ENCODE measurements around the gene OR2D3. TPM values are rescaled to one million over a fixed set of nuclear protein-coding genes. Genes with fewer than 3 reads are reported as not detected.
"Not testable (repeated sequence)": the region's sequence is repeated elsewhere in the genome, so short reads cannot be mapped to it uniquely, and the experiment has no call there.

Gene OR2D3
- polyA plus RNA-seq, 5 donors, result not detected

DNA sequence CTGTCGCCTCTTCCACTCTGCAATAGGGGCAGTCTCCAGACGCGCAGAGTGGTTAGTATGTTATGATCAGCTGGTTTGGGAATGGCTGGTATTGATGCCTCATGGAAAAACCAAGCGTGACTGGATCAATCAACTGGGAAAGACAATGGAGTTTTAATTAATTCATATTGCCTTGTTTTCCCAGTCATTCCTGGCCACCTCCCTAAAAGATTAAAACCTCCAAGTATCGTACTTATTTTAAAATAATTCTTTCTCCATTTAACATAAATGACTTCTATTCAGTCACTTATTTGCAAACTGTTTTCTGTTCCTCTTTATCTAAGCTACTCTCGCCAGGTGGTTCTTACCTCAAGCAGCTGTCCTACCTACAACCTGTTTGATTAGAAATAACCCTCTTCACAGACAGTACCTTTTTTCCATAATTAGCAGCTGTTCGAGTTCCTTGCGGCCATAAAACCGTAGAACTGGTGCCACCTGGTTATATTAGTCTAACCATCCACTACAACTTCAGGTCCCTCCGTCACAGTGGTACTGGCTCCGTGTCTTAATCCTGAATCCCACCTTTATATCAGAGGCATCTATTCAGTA is 6.3 kb downstream of the OR2D3 start:
- no peak for DNase-seq

DNA sequence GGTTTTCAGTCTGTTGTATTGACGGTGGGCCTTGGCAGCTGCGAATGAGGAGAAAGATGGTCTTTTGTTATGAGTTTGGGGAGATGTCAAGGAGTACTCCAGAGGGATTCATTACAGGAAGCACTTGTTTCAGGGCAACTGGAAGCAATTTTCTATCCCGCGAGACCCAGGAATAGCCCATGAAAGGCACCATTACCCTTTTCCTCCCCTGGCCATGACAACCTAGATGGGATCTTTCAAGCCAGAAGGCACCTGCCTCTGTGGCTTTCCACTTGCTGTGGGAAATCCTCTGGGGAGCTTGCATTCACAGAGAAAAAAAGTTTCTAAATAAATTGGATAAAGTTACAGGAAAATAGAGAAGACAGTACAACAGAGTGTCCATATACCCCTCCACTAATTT is 8.1 kb downstream of the OR2D3 start:
- DNase-seq, result no peak

DNA sequence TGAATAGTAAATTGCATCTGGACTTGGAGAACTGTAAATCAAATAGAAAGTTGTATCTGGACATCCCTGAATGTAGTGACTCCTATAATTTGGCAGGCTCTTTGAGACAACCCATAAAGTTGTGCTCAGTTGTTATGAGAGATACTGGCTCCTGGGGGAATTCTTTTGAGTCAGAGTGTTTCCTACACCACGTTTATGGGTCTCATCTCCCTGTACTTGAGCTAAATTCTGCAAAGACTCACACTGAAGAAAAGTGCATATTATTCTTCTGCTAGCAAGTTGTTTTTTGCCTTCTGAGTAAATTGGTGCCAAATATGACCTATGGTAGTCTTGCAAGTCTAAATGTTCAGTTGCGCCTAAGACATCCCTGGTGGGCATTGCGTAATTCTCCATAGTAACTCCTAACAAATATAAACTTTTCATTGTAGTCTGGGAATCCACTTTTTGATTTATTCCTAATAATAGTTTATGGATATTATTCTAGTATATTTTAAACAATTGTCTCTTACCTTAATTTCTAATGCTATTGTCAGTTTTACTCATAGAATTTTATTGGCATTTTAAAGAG is 10.4 kb downstream of the OR2D3 start:
- DNase-seq, result no peak

DNA sequence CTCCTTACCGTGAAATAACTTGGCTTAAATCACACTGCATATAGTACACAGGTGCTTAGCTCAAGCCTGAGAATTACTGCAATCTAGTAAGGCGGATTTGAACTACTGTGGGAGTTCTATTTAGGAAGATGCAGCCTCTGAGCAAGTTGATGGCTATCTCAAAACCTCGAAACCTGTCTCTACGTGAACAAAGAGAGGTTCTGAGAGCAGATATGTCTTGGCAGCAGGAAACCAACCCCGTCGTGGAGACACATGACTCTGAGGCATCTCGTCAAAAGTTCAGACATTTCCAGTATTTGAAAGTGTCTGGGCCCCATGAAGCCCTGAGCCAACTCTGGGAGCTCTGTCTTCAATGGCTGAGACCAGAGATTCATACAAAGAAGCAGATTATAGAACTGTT is 11.3 kb downstream of the OR2D3 start:
- DNase-seq, result no peak

DNA sequence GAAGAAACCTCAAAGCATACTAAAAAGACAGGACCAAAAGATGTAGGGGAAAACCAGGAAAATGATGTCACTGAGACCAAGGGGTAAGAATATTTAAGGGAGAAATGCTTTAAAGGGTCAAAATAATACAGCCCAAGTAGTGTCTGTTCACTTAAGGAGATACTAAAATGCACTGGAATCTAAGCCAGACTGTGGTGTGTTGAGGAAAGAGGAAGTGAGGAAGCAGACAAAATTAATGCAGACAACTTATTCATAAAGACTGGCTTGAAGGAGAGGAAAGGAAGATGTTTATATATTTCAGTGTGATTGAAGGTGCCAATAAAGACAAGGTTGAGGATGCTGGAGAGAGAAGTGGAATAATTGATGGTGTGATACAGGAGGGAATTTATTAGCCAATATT is 21.2 kb downstream of the OR2D3 start:
- no peak for DNase-seq

DNA sequence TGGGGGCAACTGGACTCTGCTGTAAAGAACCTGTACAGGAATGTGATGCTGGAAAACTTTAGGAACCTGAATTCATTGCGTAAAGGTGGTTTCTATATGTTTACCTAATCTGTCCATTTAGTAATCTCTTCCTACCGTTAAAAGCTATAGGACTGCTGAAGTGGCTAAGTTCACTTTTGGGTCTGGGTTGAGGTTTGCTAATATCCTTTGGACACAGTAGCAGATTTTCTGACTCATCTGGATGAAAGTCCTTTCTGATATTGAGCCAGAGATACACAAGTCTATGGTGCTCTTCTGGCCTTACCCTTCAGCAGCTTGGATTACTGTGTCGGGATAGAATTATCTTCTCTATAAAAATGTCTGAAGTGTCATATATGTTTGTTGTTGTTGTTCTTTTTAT is 22.3 kb downstream of the OR2D3 start:
- DNase-seq, result no peak

DNA sequence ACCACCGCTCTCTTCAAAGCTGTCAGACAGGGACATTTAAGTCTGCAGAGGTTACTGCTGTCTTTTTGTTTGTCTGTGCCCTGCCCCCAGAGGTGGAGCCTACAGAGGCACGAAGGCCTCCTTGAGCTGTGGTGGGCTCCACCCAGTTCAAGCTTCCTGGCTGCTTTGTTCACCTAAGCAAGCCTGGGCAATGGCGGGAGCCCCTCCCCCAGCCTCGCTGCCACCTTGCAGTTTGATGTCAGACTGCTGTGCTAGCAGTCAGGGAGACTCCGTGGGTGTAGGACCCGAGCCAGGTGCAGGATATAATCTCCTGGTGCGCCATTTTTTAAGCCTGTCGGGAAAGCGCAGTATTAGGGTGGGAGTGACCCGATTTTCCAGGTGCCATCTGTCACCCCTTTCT is 33.4 kb downstream of the OR2D3 start:
- DNase-seq, result not testable (repeated sequence)

DNA sequence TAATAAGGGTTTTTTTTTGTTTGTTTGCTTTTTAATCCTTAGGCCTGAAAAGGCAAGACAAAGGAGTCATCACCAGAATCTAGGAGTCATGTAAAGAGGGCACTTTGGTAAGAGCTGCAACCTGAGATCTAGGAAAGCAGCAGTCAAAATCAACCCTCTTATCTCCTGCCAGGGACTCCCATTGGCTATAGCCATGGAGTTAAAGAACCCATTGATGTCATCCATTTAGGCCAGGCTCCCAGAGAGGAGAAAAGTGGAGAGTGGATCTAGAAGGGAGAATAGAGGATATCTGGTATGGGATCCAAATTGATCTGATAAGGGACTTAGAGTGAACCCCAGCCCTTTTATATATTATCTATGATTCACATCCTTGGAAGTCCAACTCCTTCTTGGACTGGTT is 41.3 kb downstream of the OR2D3 start:
- DNase-seq, result no peak

DNA sequence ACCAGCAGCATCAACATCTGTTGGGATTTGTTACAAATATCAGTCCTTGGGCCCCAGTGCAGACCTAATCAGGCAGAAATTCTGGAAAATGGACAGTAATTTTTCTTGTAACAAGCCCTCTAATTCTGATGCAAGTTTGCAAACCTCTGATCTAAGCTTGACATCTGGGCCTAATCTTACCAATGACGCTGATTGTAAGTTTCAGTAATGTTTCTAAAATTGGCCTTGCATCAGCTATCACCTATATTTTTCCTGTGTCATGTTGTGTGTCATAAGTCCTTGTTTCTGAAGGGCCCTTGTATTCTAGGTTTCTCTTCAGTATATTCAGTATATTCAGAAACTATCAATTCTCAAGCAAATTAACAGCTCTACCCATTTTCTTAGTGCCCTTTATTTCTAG is 41.9 kb downstream of the OR2D3 start:
- DNase-seq, result no peak

DNA sequence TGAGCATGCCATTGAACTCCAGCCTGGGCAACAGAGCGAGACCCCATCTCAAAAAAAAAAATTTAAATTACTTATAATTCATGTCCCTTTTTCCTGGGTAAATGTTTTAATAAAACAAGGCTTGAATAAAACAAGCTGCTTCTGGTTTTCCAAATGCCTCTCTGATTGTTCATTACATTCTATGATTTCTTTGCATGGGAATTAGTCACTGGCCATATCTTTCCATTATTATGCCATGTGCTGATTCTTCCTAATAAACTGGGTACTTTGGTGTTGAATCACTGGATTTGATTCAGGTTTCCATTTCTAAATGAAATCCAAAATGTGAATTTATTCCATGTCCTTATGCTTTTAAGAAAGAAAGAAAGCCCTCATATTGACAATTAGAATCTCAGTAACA is 48.0 kb downstream of the OR2D3 start:
- no peak for DNase-seq

DNA sequence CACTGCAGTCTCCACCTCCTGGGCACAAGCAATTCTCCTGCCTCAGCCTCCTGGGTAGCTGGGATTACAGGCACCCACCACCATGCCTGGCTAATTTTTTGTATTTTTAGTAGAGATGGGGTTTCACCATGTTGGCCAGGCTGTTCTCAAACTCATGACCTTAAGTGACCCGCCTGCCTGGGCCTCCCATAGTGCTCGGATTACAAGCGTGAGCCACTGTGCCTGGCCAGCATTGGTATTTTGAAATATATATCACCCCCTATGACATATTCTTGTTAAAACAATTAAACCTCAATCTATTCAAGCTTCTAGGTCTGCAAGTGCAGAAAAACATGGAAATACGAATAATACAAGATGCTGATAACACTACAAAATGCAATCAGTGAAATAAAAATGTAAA is 49.1 kb downstream of the OR2D3 start:
- DNase-seq, result not testable (repeated sequence)

Other genes starting within 250 kb of the OR2D3 start
- gene MRPL17, start 237.7 kb upstream of the OR2D3 start, polyA plus RNA-seq (ENCODE audit: insufficient read depth in 1 of 5, insufficient read length in 5 of 5, low replicate concordance in 1 of 5), result 10 to 100 TPM; 50.8 to 70.8 (median 53.7) TPM
- under 1 TPM in 1 of 5 donors, not detected in 4; 0.09 TPM for gene OR2AG2, start 149.0 kb upstream of the OR2D3 start, polyA plus RNA-seq (ENCODE audit: insufficient read depth in 1 of 5, insufficient read length in 5 of 5, low replicate concordance in 1 of 5)
- gene OR2AG1, start 138.0 kb upstream of the OR2D3 start, polyA plus RNA-seq (ENCODE audit: insufficient read depth in 1 of 5, insufficient read length in 5 of 5, low replicate concordance in 1 of 5), result under 1 TPM; 0.03 to 0.05 (median 0.05) TPM
- gene OR6A2, start 121.3 kb upstream of the OR2D3 start, polyA plus RNA-seq (ENCODE audit: insufficient read depth in 1 of 5, insufficient read length in 5 of 5, low replicate concordance in 1 of 5), result under 1 TPM in 1 of 5 donors, not detected in 4; 0.07 TPM
- not detected for gene OR10A5, start 75.3 kb upstream of the OR2D3 start, polyA plus RNA-seq (ENCODE audit: insufficient read depth in 1 of 5, insufficient read length in 5 of 5, low replicate concordance in 1 of 5)
- under 1 TPM in 1 of 5 donors, not detected in 4; 0.04 TPM for gene OR10A2, start 57.9 kb upstream of the OR2D3 start, polyA plus RNA-seq (ENCODE audit: insufficient read depth in 1 of 5, insufficient read length in 5 of 5, low replicate concordance in 1 of 5)
- not detected for gene OR10A4, start 44.4 kb upstream of the OR2D3 start, polyA plus RNA-seq (ENCODE audit: insufficient read depth in 1 of 5, insufficient read length in 5 of 5, low replicate concordance in 1 of 5)
- not detected for gene OR2D2, start 28.5 kb upstream of the OR2D3 start, polyA plus RNA-seq (ENCODE audit: insufficient read depth in 1 of 5, insufficient read length in 5 of 5, low replicate concordance in 1 of 5)
- gene ZNF215, start 5.4 kb downstream of the OR2D3 start, polyA plus RNA-seq (ENCODE audit: insufficient read depth in 1 of 5, insufficient read length in 5 of 5, low replicate concordance in 1 of 5), result 1 to 10 TPM in 4 of 5 donors, under 1 TPM in 1; 0.77 to 2.4 (median 1.4) TPM
- 10 to 100 TPM in 2 of 5 donors, 1 to 10 TPM in 3; 6.8 to 11.6 (median 9.4) TPM for gene ZNF214, start 99.3 kb downstream of the OR2D3 start, polyA plus RNA-seq (ENCODE audit: insufficient read depth in 1 of 5, insufficient read length in 5 of 5, low replicate concordance in 1 of 5)
- gene NLRP14, start 99.5 kb downstream of the OR2D3 start, polyA plus RNA-seq (ENCODE audit: insufficient read depth in 1 of 5, insufficient read length in 5 of 5, low replicate concordance in 1 of 5), result under 1 TPM; 0.04 to 0.27 (median 0.24) TPM
- gene RBMXL2, start 168.0 kb downstream of the OR2D3 start, polyA plus RNA-seq (ENCODE audit: insufficient read depth in 1 of 5, insufficient read length in 5 of 5, low replicate concordance in 1 of 5), result under 1 TPM in 2 of 5 donors, not detected in 3; 0.06 to 0.09 TPM